RWPE1 (cell line): Measurements from ENCODE around the gene BMI1.

Experiments used
- CTCF ChIA-PET: fragments of 350-600 bp; sonication (Branson Sonifier 250); formaldehyde crosslinking; extraction: SDS; loops from one replicate; lab custom pipeline; 2021; lab: Yijun Ruan, JAX
- POLR2A ChIA-PET: fragments of 400-600 bp; formaldehyde crosslinking; extraction: SDS; loops from one replicate; lab custom pipeline; 2020; ENCODE audit warnings: antibody characterized with exemption; ENCODE audit not compliant: low non-redundant PET; lab: Yijun Ruan, JAX
- DNase-seq: peaks from one replicate; pipeline ENCODE4 v3.0.0; 2012; ENCODE audit warnings: low spot score
- H3K27ac ChIP-seq: fragments of 450-650 bp; 2 replicates; pipeline ENCODE4 v1.5.1; 2017
- CTCF ChIP-seq: fragments of 450-650 bp; conservative IDR thresholded peaks from 2 replicates; pipeline ENCODE4 v1.5.1; 2017; ENCODE audit warnings: low read depth, mild to moderate bottlenecking

Gene BMI1

GRCh38 chr10:22364407-22365140 is 43.7 kb downstream of the BMI1 start:
- no peak overlapping the region for H3K27ac ChIP-seq
- POLR2A ChIA-PET: no interaction called here
- CTCF ChIA-PET: no interaction called here

GRCh38 chr10:22365233-22365632 is 44.3 kb downstream of the BMI1 start:
- CTCF ChIA-PET: interaction anchor here (0.5 kb wide), 1 partner anchor 196 kb away, joined by 3 read pairs; no protein-coding TSS in a partner anchor

More at GRCh38 chr10:22364407-22365140, 43.7 kb downstream of the BMI1 start:
- no peak for DNase-seq
- no peak for TF ChIP-seq CTCF

GRCh38 chr10:22365644-22366434 is 44.9 kb downstream of the BMI1 start:
- POLR2A ChIA-PET: no interaction called here
- CTCF ChIA-PET: interaction anchor here (0.5 kb wide), 1 partner anchor 196 kb away, joined by 3 read pairs; no protein-coding TSS in a partner anchor

More at GRCh38 chr10:22365233-22365632, 44.3 kb downstream of the BMI1 start:
- no peak for TF ChIP-seq CTCF
- POLR2A ChIA-PET: no interaction called here
- no peak for DNase-seq
- H3K27ac ChIP-seq: no peak overlapping the region

GRCh38 chr10:22366435-22366703 is 45.5 kb downstream of the BMI1 start:
- POLR2A ChIA-PET: no interaction called here
- CTCF ChIA-PET: no interaction called here
- TF ChIP-seq CTCF: no peak
- no peak for DNase-seq
- no peak overlapping the region for H3K27ac ChIP-seq

More at GRCh38 chr10:22365644-22366434, 44.9 kb downstream of the BMI1 start:
- no peak for DNase-seq
- no peak for TF ChIP-seq CTCF
- no peak overlapping the region for H3K27ac ChIP-seq

GRCh38 chr10:22366771-22367170 is 45.9 kb downstream of the BMI1 start:
- CTCF ChIA-PET: no interaction called here
- no peak for TF ChIP-seq CTCF
- POLR2A ChIA-PET: no interaction called here
- no peak for DNase-seq
- no peak overlapping the region for H3K27ac ChIP-seq

- ChIA-PET CTCF (no interaction called here), POLR2A (no interaction called here)
- DNase-seq: no peak
- no peak overlapping the region for H3K27ac ChIP-seq
- TF ChIP-seq CTCF: no peak
These were observed 46.6 kb downstream of the BMI1 start for GRCh38 chr10:22367471-22367870.
